ENCODE measurements around the gene DLGAP3.
"Not testable (repeated sequence)": the region's sequence is repeated elsewhere in the genome, so short reads cannot be mapped to it uniquely, and the experiment has no call there.

Gene DLGAP3, protein sequence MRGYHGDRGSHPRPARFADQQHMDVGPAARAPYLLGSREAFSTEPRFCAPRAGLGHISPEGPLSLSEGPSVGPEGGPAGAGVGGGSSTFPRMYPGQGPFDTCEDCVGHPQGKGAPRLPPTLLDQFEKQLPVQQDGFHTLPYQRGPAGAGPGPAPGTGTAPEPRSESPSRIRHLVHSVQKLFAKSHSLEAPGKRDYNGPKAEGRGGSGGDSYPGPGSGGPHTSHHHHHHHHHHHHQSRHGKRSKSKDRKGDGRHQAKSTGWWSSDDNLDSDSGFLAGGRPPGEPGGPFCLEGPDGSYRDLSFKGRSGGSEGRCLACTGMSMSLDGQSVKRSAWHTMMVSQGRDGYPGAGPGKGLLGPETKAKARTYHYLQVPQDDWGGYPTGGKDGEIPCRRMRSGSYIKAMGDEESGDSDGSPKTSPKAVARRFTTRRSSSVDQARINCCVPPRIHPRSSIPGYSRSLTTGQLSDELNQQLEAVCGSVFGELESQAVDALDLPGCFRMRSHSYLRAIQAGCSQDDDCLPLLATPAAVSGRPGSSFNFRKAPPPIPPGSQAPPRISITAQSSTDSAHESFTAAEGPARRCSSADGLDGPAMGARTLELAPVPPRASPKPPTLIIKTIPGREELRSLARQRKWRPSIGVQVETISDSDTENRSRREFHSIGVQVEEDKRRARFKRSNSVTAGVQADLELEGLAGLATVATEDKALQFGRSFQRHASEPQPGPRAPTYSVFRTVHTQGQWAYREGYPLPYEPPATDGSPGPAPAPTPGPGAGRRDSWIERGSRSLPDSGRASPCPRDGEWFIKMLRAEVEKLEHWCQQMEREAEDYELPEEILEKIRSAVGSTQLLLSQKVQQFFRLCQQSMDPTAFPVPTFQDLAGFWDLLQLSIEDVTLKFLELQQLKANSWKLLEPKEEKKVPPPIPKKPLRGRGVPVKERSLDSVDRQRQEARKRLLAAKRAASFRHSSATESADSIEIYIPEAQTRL

GRCh38 chr1:34929497-34929852 is at the start of gene DLGAP3:
Gene DLGAP3, minus strand, starts transcription at chr1:34929650. Its CDS starts 24,267 bp downstream, at chr1:34905383.
- DNase-seq: peak in 2 of 3 donors; percentile 8 to 51

DNA sequence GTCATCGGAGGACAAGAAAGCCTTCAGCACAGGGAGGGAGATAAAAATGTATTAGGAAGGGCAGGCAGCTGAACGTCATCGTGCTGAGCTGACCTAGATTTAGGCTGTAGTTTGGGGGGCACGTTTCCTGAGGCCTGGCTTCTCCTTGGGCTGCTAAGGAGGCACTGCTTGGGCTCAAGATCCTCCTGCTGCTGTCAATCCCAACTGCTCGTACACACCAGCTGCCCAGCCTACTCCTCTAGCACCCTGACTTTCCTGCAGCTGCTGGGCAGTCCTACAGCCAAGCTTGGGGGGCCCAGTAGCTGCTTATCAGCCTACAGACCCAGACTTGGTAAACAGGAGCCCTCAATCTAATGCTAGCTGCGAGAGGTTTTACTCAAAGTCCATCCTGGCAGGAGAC is 49.5 kb upstream of the DLGAP3 start:
- DNase-seq: no peak

DNA sequence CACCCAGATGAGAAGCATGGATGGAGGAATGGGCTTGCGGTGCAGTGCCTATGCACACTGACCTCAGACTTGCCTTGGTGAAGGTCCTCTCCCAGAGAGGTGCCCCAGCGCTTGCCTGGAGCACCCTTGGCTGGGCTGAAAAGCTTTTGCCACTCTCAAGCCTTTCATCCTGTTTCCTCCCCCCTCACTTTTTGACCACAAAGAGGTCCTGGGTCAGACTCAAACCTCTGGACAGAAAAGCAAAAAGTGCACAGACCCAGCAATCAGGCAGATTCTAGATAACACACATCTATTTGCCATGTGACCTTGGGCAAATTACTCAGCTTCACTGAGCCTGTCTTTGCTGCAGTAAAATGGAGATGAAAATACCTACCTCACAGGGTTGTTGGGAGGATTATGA is 48.4 kb upstream of the DLGAP3 start:
- DNase-seq: no peak

DNA sequence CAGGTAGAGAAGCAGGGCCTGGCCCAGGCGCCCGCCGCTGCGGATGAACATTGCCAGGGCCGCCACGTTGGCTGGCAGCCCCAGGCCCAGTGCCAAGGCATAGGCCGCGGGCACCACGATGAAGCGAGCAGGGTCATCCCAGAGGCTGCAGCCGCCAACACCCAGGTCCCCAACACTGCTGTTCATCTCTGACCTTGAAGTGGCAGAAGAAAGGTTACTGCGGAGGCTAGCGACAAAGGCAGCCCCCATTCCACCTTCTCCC is 47.7 kb upstream of the DLGAP3 start:
- DNase-seq: no peak

- DNase-seq: no peak
Measured at GRCh38 chr1:34976384-34977209, 47.1 kb upstream of the DLGAP3 start.

DNA sequence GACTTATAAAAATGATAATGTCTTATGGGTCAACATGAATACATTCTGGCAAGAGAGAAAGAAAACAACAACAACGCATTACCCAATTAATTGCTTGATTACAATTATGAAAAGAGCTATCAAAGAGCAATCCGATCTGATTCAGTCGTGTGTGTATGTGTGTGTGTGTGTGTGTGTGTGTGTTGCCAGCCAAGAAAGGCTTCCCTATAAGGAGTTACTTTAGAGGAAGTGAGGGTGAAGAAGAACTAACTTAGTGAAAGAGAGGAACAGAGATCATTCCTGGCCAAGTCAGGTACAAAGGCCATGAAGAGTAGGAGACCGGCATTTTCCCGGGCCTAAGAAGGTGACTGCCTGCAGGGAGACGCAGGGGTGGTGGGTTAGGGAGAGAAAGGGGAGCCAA is 46.3 kb upstream of the DLGAP3 start:
- peak in 2 of 3 donors; percentile 32 to 43 for DNase-seq

DNA sequence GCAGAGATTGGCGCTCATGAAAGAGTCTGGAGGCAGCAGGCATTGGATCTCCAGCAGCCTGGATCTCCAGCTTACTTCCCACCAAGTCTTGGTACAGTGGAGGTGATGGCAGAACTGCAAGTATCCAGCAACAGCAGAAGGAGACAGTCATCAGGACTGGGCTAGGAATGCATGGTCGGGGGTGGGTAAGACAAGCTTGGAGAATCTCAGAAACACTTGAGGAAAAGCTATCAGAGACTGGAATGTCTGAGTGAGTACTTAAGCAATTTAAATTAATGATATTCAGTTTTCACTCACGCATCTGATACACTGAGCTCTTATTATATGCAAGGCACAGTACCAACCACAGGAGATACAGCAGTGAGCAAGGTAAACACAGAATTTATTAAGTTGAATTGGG is 45.9 kb upstream of the DLGAP3 start:
- no peak for DNase-seq

DNA sequence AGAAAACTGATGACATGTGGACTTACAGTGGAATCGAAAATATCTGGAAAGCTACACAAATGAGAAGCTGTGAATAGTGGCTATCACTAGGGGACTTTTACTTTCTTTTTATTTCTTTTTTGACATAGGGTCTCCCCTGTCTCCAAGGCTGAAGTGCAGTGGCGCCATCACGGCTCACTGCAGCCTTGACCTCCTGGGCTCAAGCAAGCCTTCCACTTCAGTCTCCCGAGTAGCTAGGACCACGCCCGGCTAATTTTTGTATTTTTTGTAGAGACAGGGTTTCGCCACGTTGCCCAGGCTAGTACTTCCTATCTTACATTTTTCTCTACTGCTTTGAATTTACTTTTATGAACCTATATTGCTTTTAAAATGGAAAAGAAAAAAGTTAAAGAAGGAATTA is 45.2 kb upstream of the DLGAP3 start:
- no peak for DNase-seq

- DNase-seq: no peak
Measured at GRCh38 chr1:34973326-34973725, 43.9 kb upstream of the DLGAP3 start.

- DNase-seq: no peak
Measured at GRCh38 chr1:34970829-34971228, 41.4 kb upstream of the DLGAP3 start.

DNA sequence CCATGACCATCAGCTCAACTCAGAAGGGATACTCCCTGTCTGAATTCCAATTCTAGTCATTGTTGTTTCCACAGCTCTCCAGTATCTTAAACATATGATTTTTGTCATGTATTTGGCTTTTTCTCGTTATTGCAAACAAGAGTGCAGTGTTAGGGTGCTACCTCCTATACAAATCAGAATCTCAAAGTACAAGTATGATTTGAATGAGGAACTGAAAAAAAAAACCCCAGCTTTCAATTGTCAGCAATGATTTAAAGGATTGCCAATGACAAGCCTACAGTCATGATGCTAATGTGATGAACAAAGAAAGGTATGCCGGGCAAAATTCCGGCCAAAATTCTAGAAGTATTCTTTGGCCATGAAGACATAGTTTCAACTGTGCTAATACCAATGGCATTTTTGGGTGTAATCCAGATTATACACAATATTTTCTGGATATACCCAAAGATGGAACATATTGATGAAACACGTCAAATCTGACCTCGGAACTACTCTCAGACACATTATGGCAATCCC is 40.8 kb upstream of the DLGAP3 start:
- no peak for DNase-seq

DNA sequence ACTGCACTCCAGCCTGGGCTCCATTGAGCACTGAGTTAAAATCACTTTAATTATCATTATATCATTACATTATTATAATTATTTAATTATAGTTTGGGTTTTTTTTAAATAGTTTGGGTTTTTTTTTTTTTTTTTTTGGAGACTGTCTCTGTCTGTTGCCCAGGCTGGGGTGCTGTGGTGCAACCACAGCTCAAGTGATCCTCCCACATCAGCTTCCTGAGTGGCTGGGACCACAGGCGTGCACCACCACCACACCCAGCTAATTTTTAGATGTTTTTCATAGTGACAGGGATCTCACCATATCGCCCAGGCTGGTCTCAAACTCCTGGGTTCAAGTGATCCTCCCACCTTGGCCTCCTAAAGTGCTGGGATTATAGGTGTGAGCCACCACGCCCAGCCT is 38.8 kb upstream of the DLGAP3 start:
- DNase-seq: not testable (repeated sequence)

- not testable (repeated sequence) for DNase-seq
Measured at GRCh38 chr1:34967672-34968071, 38.2 kb upstream of the DLGAP3 start.

DNA sequence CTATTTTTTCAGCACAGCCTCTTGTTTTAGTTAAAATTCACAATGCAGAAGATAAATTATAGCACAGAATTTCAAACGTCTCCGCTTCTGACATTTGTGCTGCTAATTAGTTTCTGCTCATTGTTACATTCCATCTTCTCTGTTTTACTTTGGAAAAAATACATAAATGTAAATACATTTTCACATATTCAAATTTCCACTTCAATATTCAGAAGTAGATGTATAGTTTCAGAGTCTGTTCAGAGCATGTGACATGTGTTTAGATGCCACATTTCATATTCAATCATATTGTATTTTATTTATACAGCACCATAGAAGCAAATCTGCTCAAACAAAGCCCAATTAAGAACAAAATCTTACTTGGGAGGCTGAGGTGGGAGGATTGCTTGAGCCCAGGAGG is 36.1 kb upstream of the DLGAP3 start:
- no peak for DNase-seq

DNA sequence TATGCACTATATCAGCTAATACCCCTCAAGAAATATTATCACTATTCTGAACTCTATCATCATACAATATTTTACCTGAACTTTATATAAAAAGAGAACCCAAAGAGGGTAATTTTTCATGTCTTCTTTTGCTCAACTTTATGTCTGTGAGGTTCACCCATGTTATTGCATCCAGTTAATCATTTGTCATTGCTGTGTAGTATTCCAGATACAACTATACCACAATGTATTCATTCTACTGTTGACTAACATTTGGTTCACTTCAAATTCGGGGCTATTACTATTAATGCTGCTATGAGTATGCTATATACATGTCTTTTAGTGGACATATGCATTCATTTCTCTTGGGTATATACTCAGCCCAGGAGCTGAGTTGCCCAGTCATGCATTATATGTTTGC is 21.0 kb upstream of the DLGAP3 start:
- DNase-seq: no peak

DNA sequence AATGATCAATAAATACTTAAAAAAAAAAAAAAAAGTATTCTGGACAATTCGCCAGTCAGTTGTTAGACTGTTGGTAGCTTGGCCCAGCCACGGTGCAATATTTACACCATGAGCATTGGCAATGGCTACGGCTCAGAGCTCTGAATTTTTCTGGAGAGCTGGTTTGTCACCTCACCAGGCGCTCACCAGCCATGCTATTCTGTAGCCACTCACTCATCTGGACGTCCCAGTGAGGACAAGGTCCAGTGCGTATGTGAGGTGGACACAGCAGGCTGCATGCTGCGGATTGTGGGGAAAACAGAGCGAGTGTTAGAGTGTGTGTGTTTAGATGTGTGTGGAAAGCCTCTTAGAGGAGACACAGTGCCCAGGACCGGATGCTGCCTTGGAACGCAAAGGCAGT is 19.3 kb upstream of the DLGAP3 start:
- not testable (repeated sequence) for DNase-seq

GRCh38 chr1:34947641-34948314 is 18.3 kb upstream of the DLGAP3 start:
- not testable (repeated sequence) for DNase-seq

DNA sequence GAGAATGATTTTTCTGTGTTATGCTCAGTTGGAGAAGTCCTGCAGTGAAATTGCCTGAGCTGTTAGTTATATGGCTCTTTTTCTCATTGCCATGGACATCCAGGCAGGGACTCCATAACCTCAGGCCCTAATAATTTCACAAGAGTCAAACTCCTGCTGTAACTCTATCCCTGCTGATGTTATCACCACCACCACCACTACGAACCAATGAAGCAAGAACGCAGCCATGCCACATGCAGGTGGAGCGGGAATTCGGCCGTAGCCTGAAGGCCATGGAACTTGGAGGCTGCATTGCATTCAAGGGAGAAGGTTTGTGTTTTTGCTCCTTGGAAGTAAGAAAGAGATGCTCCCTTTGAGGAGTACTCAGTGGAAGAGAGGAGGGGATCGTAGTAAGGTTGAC is 16.8 kb upstream of the DLGAP3 start:
- DNase-seq: no peak

DNA sequence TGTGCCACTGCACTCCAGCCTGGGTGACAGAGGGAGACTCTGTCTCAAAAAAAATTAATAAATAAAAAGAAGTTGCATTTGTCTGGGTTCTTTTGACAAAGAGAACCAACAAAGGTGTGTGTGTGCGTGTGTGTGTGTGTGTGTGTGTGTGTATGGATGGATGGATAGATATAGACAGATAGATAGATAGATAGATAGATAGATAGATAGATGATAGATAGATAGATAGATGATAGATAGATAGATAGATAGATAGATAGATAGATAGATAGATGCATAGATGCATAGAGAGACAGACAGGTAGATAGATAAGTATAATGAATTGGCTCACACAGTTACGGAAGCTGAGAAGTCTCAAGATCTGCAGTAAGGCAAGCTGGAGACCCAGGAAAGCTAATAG is 12.3 kb upstream of the DLGAP3 start:
- not testable (repeated sequence) for DNase-seq

DNA sequence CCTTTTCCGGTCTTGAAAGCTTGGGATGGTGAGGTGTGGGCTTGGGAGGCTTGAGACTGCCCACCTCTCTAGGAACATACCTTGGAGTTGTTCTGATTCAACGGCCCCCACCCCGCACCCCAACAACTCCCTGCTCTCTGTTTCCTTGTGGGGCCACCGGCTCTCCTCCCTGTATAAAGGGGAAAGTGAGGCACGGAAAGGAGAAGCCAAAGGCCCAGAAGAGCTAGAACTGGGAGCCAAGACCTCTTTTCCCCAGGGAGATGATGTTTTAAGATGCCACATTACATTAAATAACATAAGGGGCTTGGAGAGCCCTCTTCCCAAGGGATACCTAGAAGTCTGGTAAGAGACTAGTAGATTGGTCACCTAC is 1.2 kb upstream of the DLGAP3 start:
- no peak for DNase-seq

DNA sequence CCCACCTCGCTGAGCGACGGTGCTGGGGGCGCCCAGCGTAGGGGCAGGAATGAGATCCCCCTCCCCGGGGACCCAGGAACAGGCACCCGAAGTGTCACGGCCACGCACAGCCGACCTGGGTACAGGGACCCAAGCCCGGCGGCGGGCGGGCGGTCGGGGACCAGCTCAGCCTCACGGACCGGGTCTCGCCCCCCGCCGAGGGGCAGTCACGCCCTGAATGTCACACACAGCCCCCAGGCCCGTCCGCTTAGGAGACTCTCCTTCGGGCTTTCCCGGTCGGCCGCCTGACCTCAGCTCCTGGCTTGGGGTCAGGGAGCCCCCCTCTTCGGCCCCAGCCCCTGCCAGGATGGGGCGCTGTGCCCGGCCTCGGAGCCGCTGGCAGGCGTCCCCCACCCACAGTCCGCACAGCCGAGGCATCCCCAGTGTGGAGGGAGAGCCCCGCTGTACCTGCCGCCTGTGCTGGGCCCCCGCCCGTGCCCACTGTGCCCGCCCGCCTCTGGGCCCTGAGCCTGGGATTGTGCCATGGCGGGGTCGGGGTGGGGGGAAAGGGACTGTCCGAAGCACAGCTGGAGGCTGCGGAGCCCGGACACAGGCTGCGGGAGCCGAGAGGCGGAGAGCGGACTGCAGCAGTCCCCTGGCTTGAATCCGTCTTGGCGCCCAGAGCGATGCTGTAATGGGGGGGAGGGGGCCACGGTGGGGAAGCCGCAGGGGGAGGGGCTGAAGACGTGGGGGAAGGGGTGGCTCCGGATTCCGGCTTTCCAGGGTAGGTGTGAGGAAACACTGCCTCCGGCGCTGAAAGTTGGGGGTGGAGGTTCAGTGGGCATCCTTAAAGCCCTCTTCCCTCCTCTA is 627 bp upstream of the DLGAP3 start:
- DNase-seq: no peak
